GM10248 (cell line): Measurements from ENCODE around the gene RBL2.

ENCODE experiments used
- CTCF ChIA-PET: fragments of 300-600 bp; sonication (Branson Sonifier 250); formaldehyde crosslinking; extraction: SDS; loops from one replicate; lab custom pipeline; 2021; ENCODE audit warnings: antibody characterized with exemption; lab: Yijun Ruan, JAX
- POLR2A ChIA-PET: fragments of 350-650 bp; sonication (Branson Sonifier 250); formaldehyde crosslinking; extraction: SDS; loops from one replicate; lab custom pipeline; 2020; ENCODE audit warnings: antibody characterized with exemption; lab: Yijun Ruan, JAX
- DNase-seq: peaks from one replicate; pipeline ENCODE4 v3.0.0; 2012; ENCODE audit errors: extremely low spot score
- TF ChIP-seq, protein P1 (sequence below): IDR thresholded peaks from 2 replicates; pipeline ENCODE4 v1.5.1; 2012; ENCODE audit warnings: mild to moderate bottlenecking, low read depth; ENCODE audit errors: extremely low read depth, missing control alignments, control extremely low read depth

The RBL2 gene

DNA sequence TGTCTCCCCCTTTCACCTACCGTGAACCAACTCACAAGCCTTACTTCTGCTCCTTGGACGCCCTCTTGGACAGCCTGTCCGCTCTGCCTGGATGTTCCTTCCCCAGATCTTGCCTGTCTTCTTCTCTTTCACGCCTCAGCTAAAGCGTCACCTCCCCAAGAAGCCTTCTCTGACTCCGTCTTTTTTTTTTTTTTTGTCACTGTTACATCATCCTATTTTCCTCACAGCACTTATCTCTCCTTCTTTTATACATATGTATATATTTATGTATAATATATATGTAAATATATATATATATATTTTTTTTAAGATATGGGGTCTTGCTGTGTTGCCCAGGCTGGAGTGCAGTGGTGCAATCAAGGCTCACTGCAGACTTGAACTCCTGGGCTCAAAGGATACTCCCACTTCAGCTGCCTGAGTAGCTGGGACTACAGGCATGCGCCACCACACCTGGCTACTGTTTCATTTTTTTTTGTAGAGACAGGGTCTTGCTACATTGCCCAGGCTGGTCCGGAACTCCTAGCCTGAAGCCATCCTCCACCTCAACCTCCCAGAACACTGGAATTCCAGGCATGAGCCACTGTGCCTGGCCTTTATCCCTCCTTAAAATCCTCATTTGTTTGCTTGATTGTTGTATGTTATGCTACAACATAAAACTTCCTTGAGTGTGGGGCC is 85.3 kb downstream of the RBL2 start:
- ChIA-PET CTCF (interaction anchor here (1.0 to 1.5 kb wide), 5 partner anchors 8 to 29 kb away, joined by 3 to 10 read pairs (median 3); no protein-coding TSS in a partner anchor), POLR2A (no interaction called here)
- TF ChIP-seq, protein P1, sequence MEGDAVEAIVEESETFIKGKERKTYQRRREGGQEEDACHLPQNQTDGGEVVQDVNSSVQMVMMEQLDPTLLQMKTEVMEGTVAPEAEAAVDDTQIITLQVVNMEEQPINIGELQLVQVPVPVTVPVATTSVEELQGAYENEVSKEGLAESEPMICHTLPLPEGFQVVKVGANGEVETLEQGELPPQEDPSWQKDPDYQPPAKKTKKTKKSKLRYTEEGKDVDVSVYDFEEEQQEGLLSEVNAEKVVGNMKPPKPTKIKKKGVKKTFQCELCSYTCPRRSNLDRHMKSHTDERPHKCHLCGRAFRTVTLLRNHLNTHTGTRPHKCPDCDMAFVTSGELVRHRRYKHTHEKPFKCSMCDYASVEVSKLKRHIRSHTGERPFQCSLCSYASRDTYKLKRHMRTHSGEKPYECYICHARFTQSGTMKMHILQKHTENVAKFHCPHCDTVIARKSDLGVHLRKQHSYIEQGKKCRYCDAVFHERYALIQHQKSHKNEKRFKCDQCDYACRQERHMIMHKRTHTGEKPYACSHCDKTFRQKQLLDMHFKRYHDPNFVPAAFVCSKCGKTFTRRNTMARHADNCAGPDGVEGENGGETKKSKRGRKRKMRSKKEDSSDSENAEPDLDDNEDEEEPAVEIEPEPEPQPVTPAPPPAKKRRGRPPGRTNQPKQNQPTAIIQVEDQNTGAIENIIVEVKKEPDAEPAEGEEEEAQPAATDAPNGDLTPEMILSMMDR, result no peak
- DNase-seq, result no peak

DNA sequence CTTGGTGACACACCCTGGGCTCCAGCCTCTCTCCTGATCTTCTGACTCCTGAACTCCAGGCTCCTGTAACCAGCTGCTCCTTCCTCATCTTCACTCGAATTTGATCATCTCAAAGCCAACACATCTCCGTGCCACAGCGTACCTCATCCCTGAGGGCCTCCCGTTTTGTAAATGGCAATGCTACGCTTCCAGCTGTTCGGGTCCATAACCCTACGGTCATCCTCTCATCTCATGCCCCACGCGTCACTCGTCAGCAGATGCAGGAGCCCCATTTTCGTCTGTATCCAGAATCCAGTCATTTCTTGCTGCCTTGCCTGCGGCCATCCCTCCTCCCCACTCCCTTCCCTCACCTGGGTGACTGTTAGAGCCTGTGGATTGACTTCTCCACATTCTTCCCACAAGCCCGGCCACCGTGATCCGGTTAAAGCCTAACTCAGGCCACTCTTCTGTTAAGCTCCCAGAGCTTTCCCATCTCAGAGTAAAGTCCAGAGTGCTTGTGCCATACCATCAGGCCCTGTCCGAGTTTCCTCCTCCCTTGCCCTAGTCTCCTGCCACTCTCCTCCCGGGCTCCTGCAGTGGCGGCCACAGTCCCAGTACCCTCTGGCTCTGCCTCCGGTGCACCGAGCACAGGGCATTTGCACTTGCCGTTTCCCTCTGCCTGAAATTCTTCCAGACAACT is 89.0 kb downstream of the RBL2 start:
- TF ChIP-seq, protein P1, result no peak
- no peak for DNase-seq
- ChIA-PET POLR2A (no interaction called here), CTCF (no interaction called here)

DNA sequence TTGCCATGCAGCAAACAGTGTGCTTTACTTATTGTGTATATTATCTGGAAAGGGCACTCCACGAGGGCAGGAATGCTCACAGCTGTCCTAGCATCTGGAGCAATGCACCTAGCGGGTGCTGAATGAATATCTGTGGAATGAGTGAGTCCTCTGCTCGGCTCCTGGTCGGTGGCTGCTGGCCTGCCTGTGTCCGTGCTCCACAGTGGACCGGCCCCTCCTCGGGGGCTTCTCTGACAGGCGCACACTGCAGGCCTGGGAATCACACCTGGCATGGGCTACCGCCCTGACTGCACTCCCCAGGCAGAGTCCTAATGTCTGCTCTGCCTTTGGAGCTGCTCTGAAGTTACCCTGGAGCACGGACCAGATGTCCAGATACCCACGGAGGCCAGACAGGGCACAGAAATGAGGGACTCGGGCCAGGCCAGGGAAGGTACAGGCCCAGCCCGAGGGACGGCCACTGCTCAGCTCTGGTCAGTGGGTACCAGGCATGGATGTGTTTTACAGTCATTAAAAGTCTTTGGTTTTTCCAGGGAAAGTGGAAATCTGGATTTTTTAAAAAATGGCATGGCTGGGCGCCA is 89.8 kb downstream of the RBL2 start:
- ChIA-PET POLR2A (no interaction called here), CTCF (interaction anchor here (0.8 kb wide), 1 partner anchor 26 kb away, joined by 4 read pairs; no protein-coding TSS in a partner anchor)
- DNase-seq, result no peak
- TF ChIP-seq, protein P1, result no peak

DNA sequence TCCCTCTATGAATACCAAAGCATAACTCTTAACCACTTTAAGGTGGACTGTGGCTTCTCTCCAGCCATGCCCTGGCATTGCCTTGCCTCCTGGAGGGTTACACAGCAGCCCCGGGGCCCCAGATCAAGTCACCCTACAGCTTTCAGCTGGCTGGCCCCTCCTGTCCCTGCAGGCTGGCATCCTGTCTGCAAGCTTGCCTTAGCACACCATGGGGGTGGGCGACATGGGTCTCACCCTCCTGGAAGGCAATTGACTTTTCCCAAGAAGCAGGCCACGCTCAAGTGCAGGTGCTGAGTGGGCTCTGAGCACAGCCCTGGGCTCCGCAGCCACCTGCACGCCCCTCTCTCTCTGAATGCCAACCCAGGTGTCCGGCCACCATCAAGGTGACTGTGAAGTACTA is 94.5 kb downstream of the RBL2 start:
- TF ChIP-seq, protein P1, result no peak
- CTCF ChIA-PET, result interaction anchor here (1.1 to 5.4 kb wide), 3 partner anchors 17 to 22 kb away, joined by 3 to 21 read pairs (median 3); no protein-coding TSS in a partner anchor
- POLR2A ChIA-PET, result no interaction called here
- DNase-seq, result no peak

DNA sequence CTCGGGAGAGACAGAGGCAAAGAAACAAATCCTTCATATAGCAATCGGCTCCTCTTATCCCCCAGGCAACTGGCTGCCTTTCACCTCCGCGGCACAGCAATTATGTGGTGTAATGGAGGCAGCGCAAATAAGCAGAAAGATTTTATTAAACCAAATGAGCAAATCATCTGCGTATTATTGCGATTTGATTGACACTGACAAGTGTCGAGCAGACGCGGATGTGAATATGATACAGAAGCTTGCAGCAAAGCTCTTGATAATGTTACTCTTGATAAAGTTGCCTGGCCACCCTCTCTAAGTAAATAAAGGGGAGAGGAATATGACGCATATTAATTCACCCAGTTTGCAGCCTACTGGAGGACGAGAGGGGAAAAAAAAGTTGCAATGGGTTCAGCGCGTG is 95.2 kb downstream of the RBL2 start:
- ChIA-PET CTCF (interaction anchor here (1.1 to 5.4 kb wide), 6 partner anchors 11 to 618 kb away, joined by 3 to 21 read pairs (median 4); no protein-coding TSS in a partner anchor), POLR2A (no interaction called here)
- DNase-seq, result no peak
- TF ChIP-seq, protein P1, result no peak

DNA sequence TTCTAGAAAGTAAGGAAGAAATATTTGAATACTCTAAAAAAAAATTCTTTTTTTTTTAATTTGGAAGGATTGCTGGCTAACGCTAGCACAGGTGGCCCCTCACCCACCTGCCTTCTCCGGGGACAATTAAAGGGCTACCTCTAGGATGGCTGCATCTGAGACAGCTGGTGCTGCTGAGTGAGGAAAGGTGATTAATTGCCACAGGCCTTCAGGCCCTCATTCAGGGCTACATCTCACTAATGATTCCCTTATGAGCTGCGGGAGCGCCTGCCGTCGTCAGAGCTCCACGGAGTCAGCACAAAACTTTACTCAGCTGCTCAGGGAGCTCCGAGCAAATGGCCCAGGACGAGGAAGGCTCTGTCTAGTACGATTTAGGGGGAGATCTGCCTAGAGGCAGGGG is 95.8 kb downstream of the RBL2 start:
- ChIA-PET POLR2A (no interaction called here), CTCF (interaction anchor here (1.1 to 5.4 kb wide), 6 partner anchors 11 to 619 kb away, joined by 3 to 21 read pairs (median 4); no protein-coding TSS in a partner anchor)
- TF ChIP-seq, protein P1, result no peak
- DNase-seq, result no peak
